GM18508 (cell line): Measurements from ENCODE around the gene PRSS57.
"Not testable (repeated sequence)": the region's sequence is repeated elsewhere in the genome, so short reads cannot be mapped to it uniquely, and the experiment has no call there.

Source experiments
- ATAC-seq: cut with Tn5 transposase; IDR thresholded peaks from one replicate; pipeline ENCODE4 v1.9.1; 2021; ENCODE audit warnings: moderate number of reproducible peaks; ENCODE audit not compliant: insufficient read depth, unreplicated experiment

The PRSS57 gene

GRCh38 chr19:723714-724113, 28.5 kb upstream of the PRSS57 start:
- ATAC-seq, result no peak

GRCh38 chr19:723247-723646, 28.0 kb upstream of the PRSS57 start:
- no peak for ATAC-seq

GRCh38 chr19:722553-723101, 27.4 kb upstream of the PRSS57 start:
- ATAC-seq, result no peak

- no peak for ATAC-seq
Observed at GRCh38 chr19:720345-721160, 25.3 kb upstream of the PRSS57 start.

- no peak for ATAC-seq
Observed at GRCh38 chr19:719636-720344, 24.5 kb upstream of the PRSS57 start.

GRCh38 chr19:718991-719512, 23.8 kb upstream of the PRSS57 start:
- ATAC-seq, result no peak

- ATAC-seq, result no peak
Observed at GRCh38 chr19:718251-718951, 23.1 kb upstream of the PRSS57 start.

- ATAC-seq, result no peak
Observed at GRCh38 chr19:715347-715746, 20.1 kb upstream of the PRSS57 start.

GRCh38 chr19:711254-711653, 16.0 kb upstream of the PRSS57 start:
- ATAC-seq, result no peak

GRCh38 chr19:710767-711166, 15.5 kb upstream of the PRSS57 start:
- ATAC-seq, result no peak

- no peak for ATAC-seq
Observed at GRCh38 chr19:709965-710571, 14.8 kb upstream of the PRSS57 start.

- no peak for ATAC-seq
Observed at GRCh38 chr19:709196-709964, 14.1 kb upstream of the PRSS57 start.

GRCh38 chr19:708154-709143, 13.2 kb upstream of the PRSS57 start, which contains the start of gene PALM:
PALM (plus strand) TSS chr19:708935; CDS start chr19:709147, 212 bp downstream.
- ATAC-seq, result no peak

- ATAC-seq, result no peak
Observed at GRCh38 chr19:704447-704741, 9.1 kb upstream of the PRSS57 start.

GRCh38 chr19:703651-704446, 8.6 kb upstream of the PRSS57 start:
- no peak for ATAC-seq

GRCh38 chr19:703329-703650, 8.0 kb upstream of the PRSS57 start:
- ATAC-seq, result no peak

- not testable (repeated sequence) for ATAC-seq
Observed at GRCh38 chr19:702847-703246, 7.6 kb upstream of the PRSS57 start.

- not testable (repeated sequence) for ATAC-seq
Observed at GRCh38 chr19:699885-700284, 4.6 kb upstream of the PRSS57 start.
